ENCODE results near the gene LDLRAD1. TPM values are rescaled to one million over a fixed set of nuclear protein-coding genes. Genes with fewer than 3 reads are reported as not detected.
"Not testable (repeated sequence)": the region's sequence is repeated elsewhere in the genome, so short reads cannot be mapped to it uniquely, and the experiment has no call there.

LDLRAD1 gene
- not detected in 2 replicates for total RNA-seq (2014; rRNA removed; shearing (Covaris generic))

GRCh38 chr1:54017979-54018378, at the start of gene LDLRAD1:
LDLRAD1 (minus strand) TSS chr1:54018186; CDS start chr1:54018112, 74 bp downstream.
- DNase-seq (ENCODE audit: low spot score) = peak; percentile 14

- DNase-seq (ENCODE audit: low spot score) = no peak
These were observed 46.3 kb upstream of the LDLRAD1 start for GRCh38 chr1:54064299-54064698.

- no peak for DNase-seq (ENCODE audit: low spot score)
These were observed 36.4 kb upstream of the LDLRAD1 start for GRCh38 chr1:54054438-54054749.

- DNase-seq (ENCODE audit: low spot score) = no peak
These were observed 35.9 kb upstream of the LDLRAD1 start for GRCh38 chr1:54053745-54054437.

- DNase-seq (ENCODE audit: low spot score) = peak; percentile 99
These were observed 35.2 kb upstream of the LDLRAD1 start, which contains the start of the genes TCEANC2 and TMEM59 for GRCh38 chr1:54052934-54053744. TCEANC2 (plus strand) TSS chr1:54053608; CDS start chr1:54054423, 815 bp downstream. TMEM59 (minus strand) TSS chr1:54053204; CDS start chr1:54053188, 16 bp downstream.

GRCh38 chr1:54052431-54052933, 34.5 kb upstream of the LDLRAD1 start:
- peak; percentile 34 for DNase-seq (ENCODE audit: low spot score)

- no peak for DNase-seq (ENCODE audit: low spot score)
These were observed 34.0 kb upstream of the LDLRAD1 start for GRCh38 chr1:54051933-54052430.

- not testable (repeated sequence) for DNase-seq (ENCODE audit: low spot score)
These were observed 32.4 kb upstream of the LDLRAD1 start for GRCh38 chr1:54050435-54050834.

GRCh38 chr1:54047384-54048305, 29.7 kb upstream of the LDLRAD1 start:
- DNase-seq (ENCODE audit: low spot score) = no peak

GRCh38 chr1:54046671-54047383, 28.8 kb upstream of the LDLRAD1 start:
- no peak for DNase-seq (ENCODE audit: low spot score)

GRCh38 chr1:54045496-54045895, 27.5 kb upstream of the LDLRAD1 start:
- DNase-seq (ENCODE audit: low spot score) = no peak

GRCh38 chr1:54041806-54042205, 23.8 kb upstream of the LDLRAD1 start:
- no peak for DNase-seq (ENCODE audit: low spot score)

- no peak for DNase-seq (ENCODE audit: low spot score)
These were observed 19.5 kb upstream of the LDLRAD1 start for GRCh38 chr1:54037476-54037875.

GRCh38 chr1:54028306-54029251, 10.6 kb upstream of the LDLRAD1 start:
- no peak for DNase-seq (ENCODE audit: low spot score)

- DNase-seq (ENCODE audit: low spot score) = no peak
These were observed 9.9 kb upstream of the LDLRAD1 start for GRCh38 chr1:54027848-54028247.

GRCh38 chr1:54024811-54025210, 6.8 kb upstream of the LDLRAD1 start:
- DNase-seq (ENCODE audit: low spot score) = not testable (repeated sequence)

- no peak for DNase-seq (ENCODE audit: low spot score)
These were observed 6.4 kb upstream of the LDLRAD1 start for GRCh38 chr1:54024358-54024757.

- DNase-seq (ENCODE audit: low spot score) = peak; percentile 3
These were observed 1.7 kb upstream of the LDLRAD1 start for GRCh38 chr1:54019562-54020176.

- no peak for DNase-seq (ENCODE audit: low spot score)
These were observed 649 bp upstream of the LDLRAD1 start for GRCh38 chr1:54018635-54019034.

Data from H4 (cell line).